ENCODE data around the gene SCARF2.
"Not testable (repeated sequence)": the region's sequence is repeated elsewhere in the genome, so short reads cannot be mapped to it uniquely, and the experiment has no call there.

SCARF2 gene

GRCh38 chr22:20392365-20392881, 45.2 kb downstream of the SCARF2 start:
- H3K9me3 ChIP-seq (ENCODE audit: control insufficient read depth in 2 of 2, low read length in 2 of 2); H3K4me3 ChIP-seq (ENCODE audit: low read length in 2 of 2); H3K27me3 ChIP-seq (ENCODE audit: control insufficient read depth in 2 of 2, insufficient read depth in 2 of 2, low read length in 2 of 2); H3K36me3 ChIP-seq (ENCODE audit: control insufficient read depth in 2 of 2, insufficient read depth in 2 of 2, low read length in 2 of 2); H3K4me1 ChIP-seq (ENCODE audit: control insufficient read depth in 2 of 2, insufficient read depth in 2 of 2, low read length in 2 of 2); H3K27ac ChIP-seq (ENCODE audit: low read depth in 2 of 2, low read length in 2 of 2); H3K9ac ChIP-seq (ENCODE audit: low read depth in 1 of 2, low read length in 2 of 2): not testable (repeated sequence)

- H3K4me3 ChIP-seq (ENCODE audit: low read length in 2 of 2): no peak overlapping the region
- H3K9ac ChIP-seq (ENCODE audit: low read depth in 1 of 2, low read length in 2 of 2): no peak overlapping the region
- H3K27ac ChIP-seq (ENCODE audit: low read depth in 2 of 2, low read length in 2 of 2): no peak overlapping the region
- H3K4me1 ChIP-seq (ENCODE audit: control insufficient read depth in 2 of 2, insufficient read depth in 2 of 2, low read length in 2 of 2): peaks cover 0 to 7% of the 10 kb centered on the region in 2 donors
- no peaks in the 10 kb centered on the region for H3K27me3 ChIP-seq (ENCODE audit: control insufficient read depth in 2 of 2, insufficient read depth in 2 of 2, low read length in 2 of 2)
- H3K9me3 ChIP-seq (ENCODE audit: control insufficient read depth in 2 of 2, low read length in 2 of 2): no peaks in the 10 kb centered on the region
- no peaks in the 10 kb centered on the region for H3K36me3 ChIP-seq (ENCODE audit: control insufficient read depth in 2 of 2, insufficient read depth in 2 of 2, low read length in 2 of 2)
Measured at GRCh38 chr22:20391222-20391621, 46.4 kb downstream of the SCARF2 start.

GRCh38 chr22:20390394-20390907, 47.2 kb downstream of the SCARF2 start:
- H3K9me3 ChIP-seq (ENCODE audit: control insufficient read depth in 2 of 2, low read length in 2 of 2): no peaks in the 10 kb centered on the region
- H3K4me3 ChIP-seq (ENCODE audit: low read length in 2 of 2): no peak overlapping the region
- H3K27ac ChIP-seq (ENCODE audit: low read depth in 2 of 2, low read length in 2 of 2): no peak overlapping the region
- H3K4me1 ChIP-seq (ENCODE audit: control insufficient read depth in 2 of 2, insufficient read depth in 2 of 2, low read length in 2 of 2): peaks cover 0 to 7% of the 10 kb centered on the region in 2 donors
- no peaks in the 10 kb centered on the region for H3K27me3 ChIP-seq (ENCODE audit: control insufficient read depth in 2 of 2, insufficient read depth in 2 of 2, low read length in 2 of 2)
- H3K9ac ChIP-seq (ENCODE audit: low read depth in 1 of 2, low read length in 2 of 2): no peak overlapping the region
- no peaks in the 10 kb centered on the region for H3K36me3 ChIP-seq (ENCODE audit: control insufficient read depth in 2 of 2, insufficient read depth in 2 of 2, low read length in 2 of 2)

- Histone ChIP-seq H3K9me3 (ENCODE audit: control insufficient read depth in 2 of 2, low read length in 2 of 2) (no peaks in the 10 kb centered on the region), H3K36me3 (ENCODE audit: control insufficient read depth in 2 of 2, insufficient read depth in 2 of 2, low read length in 2 of 2) (no peaks in the 10 kb centered on the region), H3K4me3 (ENCODE audit: low read length in 2 of 2) (no peak overlapping the region), H3K4me1 (ENCODE audit: control insufficient read depth in 2 of 2, insufficient read depth in 2 of 2, low read length in 2 of 2) (no peaks in the 10 kb centered on the region), H3K27me3 (ENCODE audit: control insufficient read depth in 2 of 2, insufficient read depth in 2 of 2, low read length in 2 of 2) (peaks cover 0 to 3% of the 10 kb centered on the region in 2 donors), H3K9ac (ENCODE audit: low read depth in 1 of 2, low read length in 2 of 2) (no peak overlapping the region), H3K27ac (ENCODE audit: low read depth in 2 of 2, low read length in 2 of 2) (no peak overlapping the region)
Measured at GRCh38 chr22:20389288-20389687, 48.3 kb downstream of the SCARF2 start.

- H3K27me3 ChIP-seq (ENCODE audit: control insufficient read depth in 2 of 2, insufficient read depth in 2 of 2, low read length in 2 of 2): peaks cover 0 to 3% of the 10 kb centered on the region in 2 donors
Measured at GRCh38 chr22:20388200-20388599, 49.4 kb downstream of the SCARF2 start.

GRCh38 chr22:20386972-20387371, 50.7 kb downstream of the SCARF2 start:
- no peaks in the 10 kb centered on the region for H3K4me1 ChIP-seq (ENCODE audit: control insufficient read depth in 2 of 2, insufficient read depth in 2 of 2, low read length in 2 of 2)
- H3K9ac ChIP-seq (ENCODE audit: low read depth in 1 of 2, low read length in 2 of 2): no peak overlapping the region
- H3K27me3 ChIP-seq (ENCODE audit: control insufficient read depth in 2 of 2, insufficient read depth in 2 of 2, low read length in 2 of 2): peaks cover 0 to 3% of the 10 kb centered on the region in 2 donors

More at GRCh38 chr22:20388200-20388599, 49.4 kb downstream of the SCARF2 start:
- Histone ChIP-seq H3K36me3 (ENCODE audit: control insufficient read depth in 2 of 2, insufficient read depth in 2 of 2, low read length in 2 of 2) (no peaks in the 10 kb centered on the region), H3K27ac (ENCODE audit: low read depth in 2 of 2, low read length in 2 of 2) (no peak overlapping the region), H3K9ac (ENCODE audit: low read depth in 1 of 2, low read length in 2 of 2) (no peak overlapping the region), H3K4me1 (ENCODE audit: control insufficient read depth in 2 of 2, insufficient read depth in 2 of 2, low read length in 2 of 2) (no peaks in the 10 kb centered on the region), H3K4me3 (ENCODE audit: low read length in 2 of 2) (no peak overlapping the region), H3K9me3 (ENCODE audit: control insufficient read depth in 2 of 2, low read length in 2 of 2) (no peaks in the 10 kb centered on the region)

GRCh38 chr22:20386336-20386735, 51.3 kb downstream of the SCARF2 start:
- no peaks in the 10 kb centered on the region for H3K4me1 ChIP-seq (ENCODE audit: control insufficient read depth in 2 of 2, insufficient read depth in 2 of 2, low read length in 2 of 2)
- H3K36me3 ChIP-seq (ENCODE audit: control insufficient read depth in 2 of 2, insufficient read depth in 2 of 2, low read length in 2 of 2): no peaks in the 10 kb centered on the region
- H3K9me3 ChIP-seq (ENCODE audit: control insufficient read depth in 2 of 2, low read length in 2 of 2): no peaks in the 10 kb centered on the region
- H3K27ac ChIP-seq (ENCODE audit: low read depth in 2 of 2, low read length in 2 of 2): no peak overlapping the region
- H3K9ac ChIP-seq (ENCODE audit: low read depth in 1 of 2, low read length in 2 of 2): no peak overlapping the region
- peaks cover 0 to 3% of the 10 kb centered on the region in 2 donors for H3K27me3 ChIP-seq (ENCODE audit: control insufficient read depth in 2 of 2, insufficient read depth in 2 of 2, low read length in 2 of 2)
- H3K4me3 ChIP-seq (ENCODE audit: low read length in 2 of 2): no peak overlapping the region

More at GRCh38 chr22:20386972-20387371, 50.7 kb downstream of the SCARF2 start:
- Histone ChIP-seq H3K36me3 (ENCODE audit: control insufficient read depth in 2 of 2, insufficient read depth in 2 of 2, low read length in 2 of 2) (no peaks in the 10 kb centered on the region), H3K4me3 (ENCODE audit: low read length in 2 of 2) (no peak overlapping the region), H3K9me3 (ENCODE audit: control insufficient read depth in 2 of 2, low read length in 2 of 2) (no peaks in the 10 kb centered on the region), H3K27ac (ENCODE audit: low read depth in 2 of 2, low read length in 2 of 2) (no peak overlapping the region)

GRCh38 chr22:20384865-20385264, 52.8 kb downstream of the SCARF2 start:
- no peak overlapping the region for H3K27ac ChIP-seq (ENCODE audit: low read depth in 2 of 2, low read length in 2 of 2)
- H3K4me1 ChIP-seq (ENCODE audit: control insufficient read depth in 2 of 2, insufficient read depth in 2 of 2, low read length in 2 of 2): no peaks in the 10 kb centered on the region
- H3K9me3 ChIP-seq (ENCODE audit: control insufficient read depth in 2 of 2, low read length in 2 of 2): no peaks in the 10 kb centered on the region
- no peak overlapping the region for H3K9ac ChIP-seq (ENCODE audit: low read depth in 1 of 2, low read length in 2 of 2)
- H3K4me3 ChIP-seq (ENCODE audit: low read length in 2 of 2): no peak overlapping the region
- H3K36me3 ChIP-seq (ENCODE audit: control insufficient read depth in 2 of 2, insufficient read depth in 2 of 2, low read length in 2 of 2): no peaks in the 10 kb centered on the region
- peaks cover 0 to 3% of the 10 kb centered on the region in 2 donors for H3K27me3 ChIP-seq (ENCODE audit: control insufficient read depth in 2 of 2, insufficient read depth in 2 of 2, low read length in 2 of 2)

- Histone ChIP-seq H3K27ac (ENCODE audit: low read depth in 2 of 2, low read length in 2 of 2) (no peak overlapping the region), H3K36me3 (ENCODE audit: control insufficient read depth in 2 of 2, insufficient read depth in 2 of 2, low read length in 2 of 2) (no peaks in the 10 kb centered on the region), H3K9ac (ENCODE audit: low read depth in 1 of 2, low read length in 2 of 2) (no peak overlapping the region), H3K27me3 (ENCODE audit: control insufficient read depth in 2 of 2, insufficient read depth in 2 of 2, low read length in 2 of 2) (peaks cover 0 to 3% of the 10 kb centered on the region in 2 donors), H3K4me1 (ENCODE audit: control insufficient read depth in 2 of 2, insufficient read depth in 2 of 2, low read length in 2 of 2) (no peaks in the 10 kb centered on the region), H3K4me3 (ENCODE audit: low read length in 2 of 2) (no peak overlapping the region), H3K9me3 (ENCODE audit: control insufficient read depth in 2 of 2, low read length in 2 of 2) (no peaks in the 10 kb centered on the region)
Measured at GRCh38 chr22:20384171-20384570, 53.5 kb downstream of the SCARF2 start.

- H3K4me3 ChIP-seq (ENCODE audit: low read length in 2 of 2): no peak overlapping the region
- H3K27ac ChIP-seq (ENCODE audit: low read depth in 2 of 2, low read length in 2 of 2): no peak overlapping the region
- H3K9me3 ChIP-seq (ENCODE audit: control insufficient read depth in 2 of 2, low read length in 2 of 2): no peaks in the 10 kb centered on the region
- no peak overlapping the region for H3K9ac ChIP-seq (ENCODE audit: low read depth in 1 of 2, low read length in 2 of 2)
- no peaks in the 10 kb centered on the region for H3K4me1 ChIP-seq (ENCODE audit: control insufficient read depth in 2 of 2, insufficient read depth in 2 of 2, low read length in 2 of 2)
- H3K36me3 ChIP-seq (ENCODE audit: control insufficient read depth in 2 of 2, insufficient read depth in 2 of 2, low read length in 2 of 2): no peaks in the 10 kb centered on the region
- H3K27me3 ChIP-seq (ENCODE audit: control insufficient read depth in 2 of 2, insufficient read depth in 2 of 2, low read length in 2 of 2): peaks cover 0 to 3% of the 10 kb centered on the region in 2 donors
Measured at GRCh38 chr22:20383538-20383937, 54.1 kb downstream of the SCARF2 start.

Measured in mucosa of rectum (tissue), 2 donors.